Measurements from ENCODE around the gene MNX1. TPM values are rescaled to one million over a fixed set of nuclear protein-coding genes. Genes with fewer than 3 reads are reported as not detected.

MNX1 gene
- polyA plus RNA-seq, 1 donor from 2014 or later: not detected

- no peaks in the 10 kb centered on the region for H3K36me3 ChIP-seq (ENCODE audit: insufficient read depth, low read length)
- H3K27ac ChIP-seq (ENCODE audit: low read length): no peak overlapping the region
- H4K20me1 ChIP-seq (ENCODE audit: insufficient read depth): no peaks in the 10 kb centered on the region
- H3F3A ChIP-seq (ENCODE audit: insufficient read depth, low read length, poor library complexity, severe bottlenecking): no peaks in the 10 kb centered on the region
- H3K4me2 ChIP-seq (ENCODE audit: low read length): no peak overlapping the region
- no peak for TF ChIP-seq TAF1 (IDR thresholded peaks at IDR 0.05; ENCODE audit: low read depth)
- no peak for TF ChIP-seq RAD21 (conservative IDR thresholded peaks at IDR 0.05)
- no peak for TF ChIP-seq SMC3 (conservative IDR thresholded peaks at IDR 0.05; ENCODE audit: poor library complexity)
- TF ChIP-seq POLR2AphosphoS5 (IDR thresholded peaks at IDR 0.05): no peak
- TF ChIP-seq, protein P1, sequence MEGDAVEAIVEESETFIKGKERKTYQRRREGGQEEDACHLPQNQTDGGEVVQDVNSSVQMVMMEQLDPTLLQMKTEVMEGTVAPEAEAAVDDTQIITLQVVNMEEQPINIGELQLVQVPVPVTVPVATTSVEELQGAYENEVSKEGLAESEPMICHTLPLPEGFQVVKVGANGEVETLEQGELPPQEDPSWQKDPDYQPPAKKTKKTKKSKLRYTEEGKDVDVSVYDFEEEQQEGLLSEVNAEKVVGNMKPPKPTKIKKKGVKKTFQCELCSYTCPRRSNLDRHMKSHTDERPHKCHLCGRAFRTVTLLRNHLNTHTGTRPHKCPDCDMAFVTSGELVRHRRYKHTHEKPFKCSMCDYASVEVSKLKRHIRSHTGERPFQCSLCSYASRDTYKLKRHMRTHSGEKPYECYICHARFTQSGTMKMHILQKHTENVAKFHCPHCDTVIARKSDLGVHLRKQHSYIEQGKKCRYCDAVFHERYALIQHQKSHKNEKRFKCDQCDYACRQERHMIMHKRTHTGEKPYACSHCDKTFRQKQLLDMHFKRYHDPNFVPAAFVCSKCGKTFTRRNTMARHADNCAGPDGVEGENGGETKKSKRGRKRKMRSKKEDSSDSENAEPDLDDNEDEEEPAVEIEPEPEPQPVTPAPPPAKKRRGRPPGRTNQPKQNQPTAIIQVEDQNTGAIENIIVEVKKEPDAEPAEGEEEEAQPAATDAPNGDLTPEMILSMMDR (IDR thresholded peaks at IDR 0.05; ENCODE audit: poor library complexity, severe bottlenecking): no peak
- TF ChIP-seq EP300 (conservative IDR thresholded peaks at IDR 0.05; ENCODE audit: poor library complexity, severe bottlenecking): no peak
- TF ChIP-seq EZH2 (IDR thresholded peaks at IDR 0.05; ENCODE audit: borderline replicate concordance, insufficient read depth, low read length, poor library complexity, severe bottlenecking): no peak
- TF ChIP-seq REST (IDR thresholded peaks at IDR 0.05; ENCODE audit: borderline replicate concordance): no peak
- TF ChIP-seq MXI1 (conservative IDR thresholded peaks at IDR 0.05; ENCODE audit: poor library complexity, severe bottlenecking): no peak
- H3K79me2 ChIP-seq (replicated peaks; ENCODE audit: insufficient read depth, low read length): no peaks in the 10 kb centered on the region
- no peak overlapping the region for H2AFZ ChIP-seq (ENCODE audit: low read depth, low read length)
- no peak overlapping the region for H3K9ac ChIP-seq (ENCODE audit: low read length)
- no peaks in the 10 kb centered on the region for H3K27me3 ChIP-seq (ENCODE audit: insufficient read depth, low read depth, low read length)
- H3K4me3 ChIP-seq (ENCODE audit: low read length): no peak overlapping the region
- H3K9me3 ChIP-seq (ENCODE audit: low read length): no peaks in the 10 kb centered on the region
- H3K9me2 ChIP-seq (ENCODE audit: insufficient read depth, low read length): no peaks in the 10 kb centered on the region
Observed at GRCh38 chr7:157058068-157058467, 47.6 kb upstream of the MNX1 start.

DNA sequence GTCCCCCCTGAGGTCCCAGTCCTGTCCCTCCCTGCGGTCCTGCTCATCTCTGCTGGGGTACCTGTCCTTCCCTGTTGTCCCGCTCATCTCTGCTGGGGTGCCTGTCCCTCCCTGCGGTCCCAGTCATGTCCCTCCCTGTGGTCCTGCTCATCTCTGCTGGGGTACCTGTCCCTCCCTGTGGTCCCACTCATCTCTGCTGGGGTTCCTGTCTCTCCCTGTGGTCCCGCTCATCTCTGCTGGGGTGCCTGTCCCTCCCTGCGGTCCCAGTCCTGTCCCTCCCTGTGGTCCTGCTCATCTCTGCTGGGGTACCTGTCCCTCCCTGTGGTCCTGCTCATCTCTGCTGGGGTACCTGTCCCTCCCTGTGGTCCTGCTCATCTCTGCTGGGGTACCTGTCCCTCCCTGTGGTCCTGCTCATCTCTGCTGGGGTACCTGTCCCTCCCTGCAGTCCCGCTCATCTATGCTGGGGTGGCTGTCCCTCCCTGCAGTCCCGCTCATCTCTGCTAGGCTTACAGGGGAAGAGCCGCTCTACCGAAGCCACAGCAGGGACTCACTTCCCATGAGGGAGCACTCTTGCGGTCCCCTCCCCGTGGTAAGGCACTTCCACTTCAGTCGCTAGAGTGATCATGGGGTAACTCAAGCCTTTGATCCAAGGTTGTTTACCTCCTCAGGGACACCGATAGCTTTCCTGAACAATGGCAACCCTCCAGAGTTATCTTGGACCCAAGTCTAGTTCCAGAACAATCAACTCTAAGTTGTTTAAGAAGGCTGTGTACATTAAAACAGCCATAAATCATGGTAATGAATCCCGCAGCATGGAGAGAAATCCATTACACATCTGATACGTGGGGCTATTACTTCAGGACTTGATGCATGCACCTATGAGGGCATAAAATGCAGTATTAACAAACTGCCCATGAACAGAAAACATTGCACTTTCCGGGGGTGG lies 46.8 kb upstream of the MNX1 start:
- Histone ChIP-seq H3K9ac (ENCODE audit: low read length) (no peak overlapping the region), H3K9me2 (ENCODE audit: insufficient read depth, low read length) (no peaks in the 10 kb centered on the region), H3K4me2 (ENCODE audit: low read length) (no peak overlapping the region), H3F3A (ENCODE audit: insufficient read depth, low read length, poor library complexity, severe bottlenecking) (no peaks in the 10 kb centered on the region), H3K9me3 (ENCODE audit: low read length) (no peaks in the 10 kb centered on the region), H3K4me3 (ENCODE audit: low read length) (no peak overlapping the region), H4K20me1 (ENCODE audit: insufficient read depth) (no peaks in the 10 kb centered on the region), H3K27ac (ENCODE audit: low read length) (no peak overlapping the region), H3K36me3 (ENCODE audit: insufficient read depth, low read length) (no peaks in the 10 kb centered on the region), H3K27me3 (ENCODE audit: insufficient read depth, low read depth, low read length) (no peaks in the 10 kb centered on the region), H2AFZ (ENCODE audit: low read depth, low read length) (no peak overlapping the region), H3K79me2 (replicated peaks; ENCODE audit: insufficient read depth, low read length) (no peaks in the 10 kb centered on the region)
- TF ChIP-seq, protein P1 (IDR thresholded peaks at IDR 0.05; ENCODE audit: poor library complexity, severe bottlenecking): no peak
- no peak for TF ChIP-seq POLR2AphosphoS5 (IDR thresholded peaks at IDR 0.05)
- no peak for TF ChIP-seq MXI1 (conservative IDR thresholded peaks at IDR 0.05; ENCODE audit: poor library complexity, severe bottlenecking)
- TF ChIP-seq TAF1 (IDR thresholded peaks at IDR 0.05; ENCODE audit: low read depth): no peak
- TF ChIP-seq REST (IDR thresholded peaks at IDR 0.05; ENCODE audit: borderline replicate concordance): no peak

Measured in neural cell (in vitro differentiated cells).